Measurements from ENCODE around the gene ROBO2.

ROBO2 gene

GRCh38 chr3:77325280-77325679, 285.4 kb downstream of the ROBO2 start:
- H3K4me1 Mint-ChIP-seq (ENCODE audit: low read depth) = no peaks in the 10 kb centered on the region
- H3K9me3 Mint-ChIP-seq = no peaks in the 10 kb centered on the region
- H3K27ac Mint-ChIP-seq = no peak overlapping the region
- no peaks in the 10 kb centered on the region for H3K36me3 Mint-ChIP-seq (ENCODE audit: low read depth)
- H3K4me3 Mint-ChIP-seq = no peak overlapping the region
- no peaks in the 10 kb centered on the region for H3K27me3 Mint-ChIP-seq

- H3K4me3 Mint-ChIP-seq = no peak overlapping the region
- no peak overlapping the region for H3K27ac Mint-ChIP-seq
- H3K36me3 Mint-ChIP-seq (ENCODE audit: low read depth) = no peaks in the 10 kb centered on the region
- H3K4me1 Mint-ChIP-seq (ENCODE audit: low read depth) = no peaks in the 10 kb centered on the region
- H3K27me3 Mint-ChIP-seq = no peaks in the 10 kb centered on the region
- no peaks in the 10 kb centered on the region for H3K9me3 Mint-ChIP-seq
Observed at GRCh38 chr3:77325702-77326101, 285.8 kb downstream of the ROBO2 start.

- Mint-ChIP-seq H3K27me3 (no peaks in the 10 kb centered on the region), H3K9me3 (no peaks in the 10 kb centered on the region), H3K36me3 (ENCODE audit: low read depth) (no peaks in the 10 kb centered on the region), H3K4me3 (no peak overlapping the region), H3K27ac (no peak overlapping the region), H3K4me1 (ENCODE audit: low read depth) (no peaks in the 10 kb centered on the region)
Observed at GRCh38 chr3:77326586-77326985, 286.7 kb downstream of the ROBO2 start.

GRCh38 chr3:77328690-77329089, 288.8 kb downstream of the ROBO2 start:
- Mint-ChIP-seq H3K36me3 (ENCODE audit: low read depth) (no peaks in the 10 kb centered on the region), H3K27me3 (no peaks in the 10 kb centered on the region), H3K4me3 (no peak overlapping the region), H3K9me3 (no peaks in the 10 kb centered on the region), H3K4me1 (ENCODE audit: low read depth) (no peaks in the 10 kb centered on the region), H3K27ac (no peak overlapping the region)

DNA sequence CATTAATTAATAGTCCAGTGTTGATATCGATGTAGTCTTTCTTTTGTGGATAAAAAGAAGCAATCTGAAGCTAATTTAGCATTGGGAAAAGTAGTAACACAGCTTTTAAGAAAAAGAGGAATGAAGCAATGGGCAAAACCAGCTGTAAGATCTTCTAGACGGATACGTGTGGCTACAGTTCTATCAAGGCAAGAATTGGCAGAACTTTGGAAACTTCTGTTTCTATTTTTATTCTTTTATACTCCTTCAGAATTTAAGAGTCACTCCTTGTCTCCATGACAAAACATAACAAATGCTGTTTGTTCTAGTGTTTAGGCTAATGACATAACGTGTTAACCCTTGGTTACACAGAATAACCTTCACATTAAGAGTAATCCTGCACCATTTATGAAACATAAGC, 289.2 kb downstream of the ROBO2 start:
- no peaks in the 10 kb centered on the region for H3K27me3 Mint-ChIP-seq

GRCh38 chr3:77338195-77338594, 298.3 kb downstream of the ROBO2 start:
- H3K9me3 Mint-ChIP-seq = peaks cover 4% of the 10 kb centered on the region
- H3K27me3 Mint-ChIP-seq = no peaks in the 10 kb centered on the region
- no peak overlapping the region for H3K27ac Mint-ChIP-seq
- no peaks in the 10 kb centered on the region for H3K36me3 Mint-ChIP-seq (ENCODE audit: low read depth)
- no peaks in the 10 kb centered on the region for H3K4me1 Mint-ChIP-seq (ENCODE audit: low read depth)
- no peak overlapping the region for H3K4me3 Mint-ChIP-seq

More for the DNA sequence above, 289.2 kb downstream of the ROBO2 start:
- Mint-ChIP-seq H3K36me3 (ENCODE audit: low read depth) (no peaks in the 10 kb centered on the region), H3K4me1 (ENCODE audit: low read depth) (no peaks in the 10 kb centered on the region), H3K27ac (no peak overlapping the region), H3K4me3 (no peak overlapping the region), H3K9me3 (no peaks in the 10 kb centered on the region)

DNA sequence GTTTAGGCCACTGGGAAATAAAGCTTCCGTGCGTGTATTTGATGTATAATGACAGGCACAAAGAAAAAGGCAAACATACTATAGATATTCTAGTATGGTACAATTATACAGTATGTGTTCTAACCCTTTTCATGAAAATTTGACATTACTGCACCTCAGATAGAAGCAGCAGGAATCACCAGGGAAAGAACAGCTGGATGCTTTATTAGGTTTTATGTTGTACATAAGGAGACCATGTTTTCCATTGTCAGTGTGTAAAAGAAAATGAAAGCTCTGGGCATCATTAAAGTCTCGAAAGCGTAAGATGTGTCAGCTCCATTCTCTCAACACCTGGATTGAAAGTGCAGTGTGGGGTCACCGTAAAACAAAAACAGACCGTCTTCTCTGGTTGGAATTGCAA, 302.1 kb downstream of the ROBO2 start:
- Mint-ChIP-seq H3K27ac (no peak overlapping the region), H3K9me3 (peaks cover 13% of the 10 kb centered on the region), H3K27me3 (no peaks in the 10 kb centered on the region), H3K4me3 (no peak overlapping the region), H3K36me3 (ENCODE audit: low read depth) (no peaks in the 10 kb centered on the region), H3K4me1 (ENCODE audit: low read depth) (no peaks in the 10 kb centered on the region)

GRCh38 chr3:77342688-77343087, 302.8 kb downstream of the ROBO2 start:
- no peaks in the 10 kb centered on the region for H3K27me3 Mint-ChIP-seq
- no peak overlapping the region for H3K27ac Mint-ChIP-seq
- no peak overlapping the region for H3K4me3 Mint-ChIP-seq
- H3K36me3 Mint-ChIP-seq (ENCODE audit: low read depth) = no peaks in the 10 kb centered on the region
- H3K4me1 Mint-ChIP-seq (ENCODE audit: low read depth) = no peaks in the 10 kb centered on the region
- peaks cover 16% of the 10 kb centered on the region for H3K9me3 Mint-ChIP-seq

DNA sequence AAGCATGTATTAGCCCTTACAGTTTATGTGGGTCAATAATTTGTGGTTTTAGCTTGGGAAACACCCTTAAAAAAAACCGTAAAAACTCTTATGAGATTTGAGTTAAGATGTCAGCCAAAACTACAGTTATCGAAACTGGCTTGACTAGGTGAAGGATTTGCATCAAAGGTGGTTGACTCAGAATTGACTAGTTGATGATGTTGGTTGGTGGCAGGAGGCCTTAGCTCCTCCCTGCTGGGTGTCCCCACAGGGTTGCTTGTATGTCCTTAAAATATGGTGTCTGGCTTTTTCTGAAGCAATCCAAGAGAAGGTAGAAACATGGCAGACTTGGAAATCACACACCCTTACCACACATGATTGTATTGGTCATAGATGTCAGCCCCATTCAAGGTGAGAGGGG, 305.1 kb downstream of the ROBO2 start:
- Mint-ChIP-seq H3K27ac (no peak overlapping the region), H3K9me3 (peaks cover 18% of the 10 kb centered on the region), H3K4me1 (ENCODE audit: low read depth) (no peaks in the 10 kb centered on the region), H3K4me3 (no peak overlapping the region), H3K27me3 (no peaks in the 10 kb centered on the region), H3K36me3 (ENCODE audit: low read depth) (no peaks in the 10 kb centered on the region)

DNA sequence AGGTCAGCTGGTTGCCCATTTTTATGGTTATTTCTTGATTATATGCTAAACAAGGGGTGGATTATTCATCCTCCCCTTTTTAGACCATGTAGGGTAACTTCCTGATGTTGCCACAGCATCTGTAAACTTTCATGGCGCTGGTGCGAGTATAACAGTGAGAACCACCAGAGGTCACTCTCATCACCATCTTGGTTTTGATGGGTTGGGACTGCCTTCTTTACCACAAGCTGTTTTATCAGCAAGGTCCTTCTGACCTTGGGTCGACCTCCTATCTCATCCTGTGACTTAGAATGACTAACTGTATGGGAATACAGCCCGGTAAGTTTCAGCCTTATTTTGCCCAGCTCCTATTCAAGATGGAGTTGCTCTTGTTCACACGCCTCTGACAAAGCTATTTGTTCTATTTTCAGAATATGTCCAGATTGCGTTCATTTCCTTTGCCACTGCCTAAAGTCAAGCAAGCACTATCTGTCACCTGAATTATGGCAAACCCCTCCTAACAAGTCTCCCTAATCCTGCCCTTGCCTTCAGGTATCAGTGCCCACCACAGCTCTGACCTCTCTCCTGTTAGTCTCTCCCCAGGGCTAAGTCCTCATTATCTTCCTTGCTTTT, 308.5 kb downstream of the ROBO2 start:
- H3K36me3 Mint-ChIP-seq (ENCODE audit: low read depth) = no peaks in the 10 kb centered on the region
- H3K27ac Mint-ChIP-seq = no peak overlapping the region
- no peaks in the 10 kb centered on the region for H3K27me3 Mint-ChIP-seq
- H3K4me3 Mint-ChIP-seq = no peak overlapping the region
- peaks cover 19% of the 10 kb centered on the region for H3K9me3 Mint-ChIP-seq
- H3K4me1 Mint-ChIP-seq (ENCODE audit: low read depth) = no peaks in the 10 kb centered on the region

DNA sequence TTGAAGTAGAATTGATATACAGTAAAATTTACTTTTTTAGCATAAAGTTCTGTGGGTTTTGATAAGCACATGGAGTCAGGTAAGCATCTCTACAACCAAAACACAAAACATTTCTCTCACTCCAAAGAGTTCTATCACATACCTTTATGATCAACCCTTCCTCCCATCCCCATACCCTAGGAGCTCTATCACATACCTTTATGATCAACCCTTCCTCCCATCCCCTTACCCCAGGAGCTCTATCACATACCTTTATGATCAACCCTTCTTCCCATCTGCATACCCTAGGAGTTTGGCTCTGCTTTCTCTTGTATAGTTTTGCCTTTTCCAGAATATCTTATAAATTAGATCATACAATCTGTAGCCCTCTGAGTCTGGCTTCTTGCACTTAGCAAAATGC, 315.1 kb downstream of the ROBO2 start:
- Mint-ChIP-seq H3K27ac (no peak overlapping the region), H3K27me3 (no peaks in the 10 kb centered on the region), H3K9me3 (peaks cover 19% of the 10 kb centered on the region), H3K4me1 (ENCODE audit: low read depth) (no peaks in the 10 kb centered on the region), H3K4me3 (no peak overlapping the region), H3K36me3 (ENCODE audit: low read depth) (no peaks in the 10 kb centered on the region)

DNA sequence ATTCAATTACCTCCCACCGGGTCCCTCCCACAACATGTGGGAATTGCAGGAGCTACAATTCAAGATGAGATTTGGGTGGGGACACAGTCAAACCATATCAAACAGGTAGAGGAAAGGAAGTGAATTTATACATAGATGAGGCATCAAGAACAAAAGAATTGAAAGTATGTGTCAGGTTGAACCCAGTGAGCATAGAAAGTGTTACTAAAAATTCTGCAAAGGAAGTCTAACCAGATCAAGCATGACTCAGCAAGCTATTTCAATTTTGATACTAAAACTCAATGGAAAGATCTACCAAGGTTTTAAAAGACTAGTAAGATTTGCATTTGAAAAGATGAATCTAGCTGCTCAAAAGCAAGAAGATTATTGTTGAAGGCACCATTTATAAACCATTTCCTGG, 323.0 kb downstream of the ROBO2 start:
- Mint-ChIP-seq H3K4me1 (ENCODE audit: low read depth) (no peaks in the 10 kb centered on the region), H3K27ac (no peak overlapping the region), H3K4me3 (no peak overlapping the region), H3K27me3 (no peaks in the 10 kb centered on the region), H3K36me3 (ENCODE audit: low read depth) (no peaks in the 10 kb centered on the region), H3K9me3 (peaks cover 23% of the 10 kb centered on the region)

DNA sequence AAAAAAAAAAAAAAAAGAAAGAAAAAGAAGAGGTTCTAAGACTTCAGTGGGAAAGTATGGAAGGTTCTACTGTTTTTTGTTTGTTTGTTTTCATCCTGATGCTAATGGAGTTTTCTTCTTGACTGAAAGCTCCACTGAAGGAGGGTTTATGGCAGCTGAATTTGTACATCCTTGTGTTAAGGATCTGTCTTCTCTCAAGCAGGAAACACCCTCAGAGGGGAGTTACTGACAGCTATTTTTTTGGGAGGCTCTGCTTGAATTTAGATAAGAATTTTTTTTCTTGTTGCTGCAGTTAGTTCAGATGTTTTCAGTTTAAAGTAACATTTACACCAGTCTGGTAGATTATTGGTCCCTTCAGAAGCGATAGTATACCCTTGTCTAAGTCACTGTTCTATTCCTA, 325.3 kb downstream of the ROBO2 start:
- Mint-ChIP-seq H3K9me3 (peaks cover 23% of the 10 kb centered on the region), H3K4me1 (ENCODE audit: low read depth) (no peaks in the 10 kb centered on the region), H3K27me3 (no peaks in the 10 kb centered on the region), H3K36me3 (ENCODE audit: low read depth) (no peaks in the 10 kb centered on the region), H3K27ac (no peak overlapping the region), H3K4me3 (no peak overlapping the region)

DNA sequence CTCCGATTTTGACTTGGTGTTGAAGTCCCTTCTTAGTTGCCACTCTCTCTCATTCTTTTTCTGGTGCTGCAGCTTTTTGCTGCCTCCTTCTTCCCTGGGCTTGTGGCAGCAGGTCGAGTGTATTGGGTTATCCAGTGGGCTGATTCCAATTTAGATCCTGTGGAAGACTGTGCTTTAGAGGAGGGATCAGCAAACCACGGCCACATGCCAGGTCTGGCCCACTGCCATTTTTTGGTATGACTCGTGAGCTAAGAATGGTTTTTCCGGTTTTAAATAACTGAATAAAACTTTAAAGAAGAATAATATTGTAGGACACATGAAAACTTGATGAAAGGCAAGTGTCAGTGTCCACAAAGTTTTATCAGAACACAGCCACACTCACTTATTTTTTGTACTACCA, 330.5 kb downstream of the ROBO2 start:
- Mint-ChIP-seq H3K4me1 (ENCODE audit: low read depth) (no peaks in the 10 kb centered on the region), H3K36me3 (ENCODE audit: low read depth) (no peaks in the 10 kb centered on the region), H3K9me3 (peaks cover 15% of the 10 kb centered on the region), H3K27me3 (no peaks in the 10 kb centered on the region), H3K4me3 (no peak overlapping the region), H3K27ac (no peak overlapping the region)

DNA sequence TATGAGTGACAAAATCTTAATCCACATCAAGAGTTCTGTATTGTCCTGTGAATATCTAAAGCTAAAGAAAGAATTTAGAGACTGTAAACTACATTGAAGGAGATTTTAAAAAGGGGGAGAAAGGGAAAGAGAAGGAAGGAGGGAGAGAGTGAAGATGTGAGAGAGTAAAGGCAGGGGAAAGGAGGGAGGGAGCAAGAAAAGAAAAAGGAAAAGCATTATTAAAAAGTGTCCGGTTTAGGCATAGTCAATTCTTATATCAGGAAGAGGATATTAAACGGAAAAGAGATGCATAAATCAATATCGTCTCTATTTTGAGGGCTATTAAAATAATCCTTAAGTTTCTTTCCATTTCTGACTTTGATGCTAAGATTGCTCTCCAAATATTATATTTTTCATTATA, 332.1 kb downstream of the ROBO2 start:
- Mint-ChIP-seq H3K27me3 (no peaks in the 10 kb centered on the region), H3K36me3 (ENCODE audit: low read depth) (no peaks in the 10 kb centered on the region), H3K9me3 (peaks cover 15% of the 10 kb centered on the region), H3K27ac (no peak overlapping the region), H3K4me1 (ENCODE audit: low read depth) (no peaks in the 10 kb centered on the region), H3K4me3 (no peak overlapping the region)

- H3K9me3 Mint-ChIP-seq = peaks cover 12% of the 10 kb centered on the region
- no peaks in the 10 kb centered on the region for H3K36me3 Mint-ChIP-seq (ENCODE audit: low read depth)
- H3K4me3 Mint-ChIP-seq = no peak overlapping the region
- no peak overlapping the region for H3K27ac Mint-ChIP-seq
- H3K4me1 Mint-ChIP-seq (ENCODE audit: low read depth) = no peaks in the 10 kb centered on the region
- H3K27me3 Mint-ChIP-seq = no peaks in the 10 kb centered on the region
Observed at GRCh38 chr3:77372634-77373346, 332.9 kb downstream of the ROBO2 start.
